AG10803 (cell line): Measurements from ENCODE around the gene KIF16B.
A peak's percentile ranks its signal among the peaks of the same experiment; 100 is the strongest.
"Not testable (repeated sequence)": the region's sequence is repeated elsewhere in the genome, so short reads cannot be mapped to it uniquely, and the experiment has no call there.

Experiments
- DNase-seq: peaks from one replicate; pipeline ENCODE4 v3.0.0; 2010; ENCODE audit warnings: low read depth
- H3K4me3 ChIP-seq: 2 replicates; pipeline ENCODE4 v1.5.1; 2011; ENCODE audit warnings: mild to moderate bottlenecking, low read length, control low read depth
- CTCF ChIP-seq: conservative IDR thresholded peaks from 2 replicates; pipeline ENCODE4 v1.5.1; 2011; ENCODE audit warnings: mild to moderate bottlenecking, low read length, control low read depth, inconsistent platforms

KIF16B gene

DNA sequence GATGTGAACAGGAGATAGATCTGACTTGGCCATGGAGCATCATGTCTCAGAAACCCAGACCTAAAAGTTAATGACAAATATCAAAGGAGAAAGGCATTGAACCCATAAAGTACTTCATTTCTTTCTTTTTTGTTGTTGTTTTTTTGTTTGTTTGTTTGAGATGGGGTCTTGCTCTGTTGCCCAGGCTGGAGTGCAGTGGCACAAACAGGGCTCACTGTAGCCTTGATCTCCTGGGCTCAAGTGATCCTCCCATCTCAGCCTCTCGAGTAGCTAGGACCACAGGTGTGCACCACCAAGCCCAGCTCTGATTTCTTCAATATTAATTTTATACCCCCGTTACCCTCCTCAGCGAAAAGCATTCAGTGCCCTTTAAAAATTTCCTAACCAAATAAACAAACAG is 45.8 kb downstream of the KIF16B start:
- no peak for TF ChIP-seq CTCF
- no peak for DNase-seq
- H3K4me3 ChIP-seq = no peak overlapping the region

GRCh38 chr20:16526433-16527380 is 46.5 kb downstream of the KIF16B start:
- TF ChIP-seq CTCF = no peak
- no peak overlapping the region for H3K4me3 ChIP-seq
- no peak for DNase-seq

DNA sequence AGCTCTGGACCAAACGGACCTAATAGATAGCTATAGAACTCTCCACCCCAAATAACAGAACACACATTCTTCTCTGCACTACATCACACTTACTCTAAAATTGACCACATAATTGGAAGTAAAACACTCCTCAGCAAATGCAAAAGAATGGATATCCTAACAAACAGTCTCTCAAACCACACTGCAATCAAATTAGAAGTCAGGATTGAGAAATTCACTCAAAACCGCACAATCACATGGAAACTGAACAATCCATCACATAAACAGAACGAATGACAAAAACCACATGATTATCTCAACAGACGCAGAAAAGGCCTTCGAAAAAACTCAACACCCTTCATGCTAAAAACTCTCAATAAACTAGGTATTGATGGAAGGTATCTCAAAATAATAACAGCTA is 50.6 kb downstream of the KIF16B start:
- not testable (repeated sequence) for H3K4me3 ChIP-seq, DNase-seq

- DNase-seq = no peak
- H3K4me3 ChIP-seq = no peak overlapping the region
- no peak for TF ChIP-seq CTCF
Observed at GRCh38 chr20:16520154-16520553, 53.1 kb downstream of the KIF16B start.

- not testable (repeated sequence) for H3K4me3 ChIP-seq, DNase-seq
Observed at GRCh38 chr20:16519673-16520072, 53.6 kb downstream of the KIF16B start.

- TF ChIP-seq CTCF = no peak
Observed at GRCh38 chr20:16518784-16519084, 54.5 kb downstream of the KIF16B start.

DNA sequence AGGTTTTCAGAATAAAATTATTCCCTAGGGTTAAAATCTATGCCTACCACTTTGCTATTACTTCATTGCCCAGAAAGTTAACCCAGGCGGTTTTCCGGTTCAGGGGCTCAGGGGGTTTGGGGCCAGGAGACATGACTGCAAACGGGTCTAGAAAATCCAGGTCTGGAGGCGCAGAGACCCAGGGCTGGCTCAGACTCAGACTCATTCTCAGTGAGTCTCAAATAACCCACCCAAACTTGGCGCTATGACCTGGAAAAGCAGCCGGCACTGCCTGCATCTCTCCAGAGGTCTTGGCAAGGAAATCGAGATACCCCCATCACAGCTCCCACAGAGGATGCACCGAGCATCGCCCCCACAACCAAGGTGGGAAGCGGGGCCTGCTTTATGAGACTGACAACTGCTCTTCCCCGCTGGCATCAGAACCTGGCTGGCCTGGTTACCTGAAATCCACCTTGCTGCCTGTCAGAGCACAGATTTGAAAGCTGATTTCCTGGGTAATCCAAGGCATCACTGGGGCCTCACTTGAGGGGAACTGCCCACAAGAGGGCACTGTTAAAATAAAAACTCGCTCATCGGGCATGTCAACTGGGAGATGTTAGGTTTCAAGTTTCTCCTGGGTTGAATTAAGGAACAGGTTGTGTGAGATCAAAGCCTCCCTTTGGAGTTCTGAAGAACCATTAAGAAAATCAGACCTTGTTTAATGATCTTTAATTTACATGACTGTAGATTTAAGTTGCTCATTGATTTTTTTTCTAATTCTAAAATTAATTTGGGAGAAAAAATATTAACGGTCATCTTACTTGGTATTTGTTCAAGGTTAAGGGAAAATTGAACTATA is 55.1 kb downstream of the KIF16B start:
- TF ChIP-seq CTCF = peak; percentile 69
- peak; percentile 34 for DNase-seq
- no peak overlapping the region for H3K4me3 ChIP-seq

More at GRCh38 chr20:16518784-16519084, 54.5 kb downstream of the KIF16B start:
- no peak for DNase-seq
- H3K4me3 ChIP-seq = no peak overlapping the region

DNA sequence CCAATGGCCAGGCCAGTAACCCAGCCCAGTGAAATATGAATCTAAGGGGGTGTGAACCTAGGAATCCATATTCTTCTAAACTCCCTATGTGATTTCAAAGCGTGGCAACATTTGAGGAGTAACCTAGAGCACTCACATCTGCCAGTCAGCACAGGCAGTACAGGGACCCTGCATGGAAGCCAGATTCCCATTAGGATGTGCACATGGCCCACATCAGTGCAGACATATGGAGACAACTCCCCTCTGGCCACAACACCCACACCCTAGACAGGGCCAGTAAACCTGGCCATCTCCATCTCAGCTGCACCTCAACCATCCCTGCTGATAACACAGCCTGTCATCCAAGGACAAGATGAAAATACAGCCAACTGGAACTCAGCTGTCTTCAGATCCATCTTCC is 56.5 kb downstream of the KIF16B start:
- H3K4me3 ChIP-seq = no peak overlapping the region
- DNase-seq = no peak
- TF ChIP-seq CTCF = no peak
